Brain microvascular endothelial cell (primary cell): Measurements from ENCODE around the gene CAMK1G.

ENCODE experiments used
- DNase-seq: peaks from one replicate; pipeline ENCODE4 v3.0.0-alpha.2; 2020
- H3K27ac ChIP-seq: fragments of 250-450 bp; sonication (Bioruptor Pico); 2 replicates; pipeline ENCODE4 v1.5.1; 2020; ENCODE audit warnings: mild to moderate bottlenecking, moderate library complexity
- H3K27me3 ChIP-seq: fragments of 250-450 bp; sonication (Bioruptor Pico); replicated peaks from 2 replicates; pipeline ENCODE4 v1.5.1; 2020; ENCODE audit warnings: mild to moderate bottlenecking
- H3K36me3 ChIP-seq: fragments of 250-450 bp; sonication (Bioruptor Pico); replicated peaks from 2 replicates; pipeline ENCODE4 v1.5.1; 2020; ENCODE audit warnings: mild to moderate bottlenecking
- H3K4me3 ChIP-seq: 2 replicates; pipeline ENCODE4 v1.5.1; 2011; ENCODE audit warnings: low read depth, mild to moderate bottlenecking, control low read depth, low read length, moderate library complexity
- CTCF ChIP-seq: IDR thresholded peaks from 2 replicates; pipeline ENCODE4 v1.5.1; 2011; ENCODE audit warnings: low read depth, mild to moderate bottlenecking, moderate library complexity, low read length, control low read depth, inconsistent platforms; ENCODE audit errors: missing control alignments
- in situ Hi-C: cut with HindIII; loops from 2 replicates; pipeline ENCODE4 v1.10.0; 2017; ENCODE audit warnings: low sequenced_read_pairs, low pct_ligation_motif_present

Gene CAMK1G

GRCh38 chr1:209565759-209566678 lies 17.5 kb upstream of the CAMK1G start:
- no peak overlapping the region for H3K4me3 ChIP-seq
- H3K36me3 ChIP-seq = no peaks in the 10 kb centered on the region
- H3K27me3 ChIP-seq = no peaks in the 10 kb centered on the region
- peak; percentile 87 for TF ChIP-seq CTCF
- peak; percentile 82 for DNase-seq
- no peak overlapping the region for H3K27ac ChIP-seq
- in situ Hi-C loops = no loop called here

DNA sequence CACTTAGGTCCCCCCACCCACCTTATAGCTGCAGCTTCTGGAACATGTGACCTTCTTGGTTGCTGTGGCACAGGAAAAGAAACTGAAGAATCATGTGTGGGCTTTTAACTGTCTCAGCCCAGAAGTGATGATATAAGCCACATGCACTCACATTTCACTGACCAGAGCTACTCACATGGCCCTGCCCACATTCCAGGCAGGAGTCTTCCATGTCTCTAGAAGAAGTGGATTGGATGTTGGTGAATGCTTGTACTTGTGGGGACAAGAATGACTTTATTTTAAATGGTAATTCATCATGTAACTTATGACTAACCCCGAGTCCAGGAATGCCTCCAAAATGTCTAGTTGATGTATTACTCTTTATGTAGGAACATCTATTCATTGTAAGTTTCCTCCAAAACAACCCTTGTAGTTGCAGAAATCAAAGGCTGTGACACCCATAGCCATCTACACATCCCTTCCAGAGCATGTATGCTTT lies 15.8 kb upstream of the CAMK1G start:
- in situ Hi-C loops = no loop called here
- H3K36me3 ChIP-seq = no peaks in the 10 kb centered on the region
- H3K27ac ChIP-seq = no peak overlapping the region
- peak; percentile 34 for DNase-seq
- TF ChIP-seq CTCF = no peak
- H3K27me3 ChIP-seq = no peaks in the 10 kb centered on the region
- no peak overlapping the region for H3K4me3 ChIP-seq

GRCh38 chr1:209569455-209570207 lies 13.9 kb upstream of the CAMK1G start:
- H3K36me3 ChIP-seq = no peaks in the 10 kb centered on the region
- DNase-seq = peak; percentile 72
- no peak overlapping the region for H3K4me3 ChIP-seq
- peaks cover 4% of the 10 kb centered on the region for H3K27me3 ChIP-seq
- H3K27ac ChIP-seq = no peak overlapping the region
- in situ Hi-C loops = no loop called here
- TF ChIP-seq CTCF = peak; percentile 96

- Histone ChIP-seq H3K27ac (no peak overlapping the region), H3K4me3 (no peak overlapping the region), H3K36me3 (no peaks in the 10 kb centered on the region), H3K27me3 (peaks cover 4% of the 10 kb centered on the region)
- TF ChIP-seq CTCF = no peak
- no peak for DNase-seq
- in situ Hi-C loops = no loop called here
Measured at GRCh38 chr1:209570743-209571142, 12.8 kb upstream of the CAMK1G start.

DNA sequence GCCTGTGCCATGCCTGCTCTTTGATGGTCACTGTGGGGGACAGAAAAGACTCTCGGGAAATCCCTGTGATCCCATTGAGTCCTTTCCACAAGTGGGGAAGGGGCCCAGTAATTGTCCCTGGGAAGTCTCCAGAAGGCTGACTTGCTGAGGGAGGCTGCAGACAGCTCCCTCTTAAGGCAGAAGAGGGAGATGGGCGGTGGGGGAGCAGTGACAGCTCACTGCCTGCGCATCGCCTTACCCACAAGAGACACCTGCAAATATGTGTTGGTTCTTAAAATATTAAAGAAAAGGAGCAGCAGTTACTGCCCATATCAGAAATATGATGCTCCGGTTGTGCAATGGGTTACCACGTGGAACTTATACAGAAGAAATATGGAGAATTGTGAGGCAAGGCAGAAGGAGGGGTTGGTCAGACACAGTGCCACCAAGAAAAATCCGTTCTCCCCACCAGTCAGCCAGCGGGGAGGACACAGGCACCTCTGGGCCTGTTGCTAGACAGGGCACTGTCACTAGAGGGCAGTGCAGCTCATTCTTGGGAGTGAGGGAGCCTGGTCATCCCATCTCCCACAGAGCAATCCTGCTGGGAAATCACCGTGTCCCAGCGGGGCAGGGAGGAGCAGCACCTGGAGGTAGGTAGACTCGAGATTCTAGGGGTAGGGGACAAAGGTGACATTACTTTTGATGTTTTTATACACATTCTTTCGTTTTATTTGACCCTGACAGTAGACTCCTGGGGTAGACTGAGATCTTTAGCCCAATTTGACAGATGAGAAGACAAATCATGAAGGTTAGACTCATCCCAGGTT lies 6.9 kb upstream of the CAMK1G start:
- TF ChIP-seq CTCF = peak; percentile 97
- Histone ChIP-seq H3K4me3 (no peak overlapping the region), H3K27ac (no peak overlapping the region), H3K36me3 (no peaks in the 10 kb centered on the region), H3K27me3 (peaks cover 4% of the 10 kb centered on the region)
- in situ Hi-C loops = loop anchor here (25.0 kb wide), 1 partner anchor 111 kb away; the partner anchor contains the start of gene G0S2
- peak; percentile 65 for DNase-seq
